Stimulated activated CD4-positive, alpha-beta T cell treated with anti-CD3 and anti-CD28 coated beads, Interleukin-2, amount 100 ng/mL, for 48 hours (primary cell): ENCODE results near the gene LRP10.
A peak's percentile ranks its signal among the peaks of the same experiment; 100 is the strongest.
"Not testable (repeated sequence)": the region's sequence is repeated elsewhere in the genome, so short reads cannot be mapped to it uniquely, and the experiment has no call there.

ENCODE experiments used
- DNase-seq, 2 donors: peaks; one replicate each; pipeline ENCODE4 v3.0.0-alpha.2; 2020

Gene LRP10, protein sequence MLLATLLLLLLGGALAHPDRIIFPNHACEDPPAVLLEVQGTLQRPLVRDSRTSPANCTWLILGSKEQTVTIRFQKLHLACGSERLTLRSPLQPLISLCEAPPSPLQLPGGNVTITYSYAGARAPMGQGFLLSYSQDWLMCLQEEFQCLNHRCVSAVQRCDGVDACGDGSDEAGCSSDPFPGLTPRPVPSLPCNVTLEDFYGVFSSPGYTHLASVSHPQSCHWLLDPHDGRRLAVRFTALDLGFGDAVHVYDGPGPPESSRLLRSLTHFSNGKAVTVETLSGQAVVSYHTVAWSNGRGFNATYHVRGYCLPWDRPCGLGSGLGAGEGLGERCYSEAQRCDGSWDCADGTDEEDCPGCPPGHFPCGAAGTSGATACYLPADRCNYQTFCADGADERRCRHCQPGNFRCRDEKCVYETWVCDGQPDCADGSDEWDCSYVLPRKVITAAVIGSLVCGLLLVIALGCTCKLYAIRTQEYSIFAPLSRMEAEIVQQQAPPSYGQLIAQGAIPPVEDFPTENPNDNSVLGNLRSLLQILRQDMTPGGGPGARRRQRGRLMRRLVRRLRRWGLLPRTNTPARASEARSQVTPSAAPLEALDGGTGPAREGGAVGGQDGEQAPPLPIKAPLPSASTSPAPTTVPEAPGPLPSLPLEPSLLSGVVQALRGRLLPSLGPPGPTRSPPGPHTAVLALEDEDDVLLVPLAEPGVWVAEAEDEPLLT

DNA sequence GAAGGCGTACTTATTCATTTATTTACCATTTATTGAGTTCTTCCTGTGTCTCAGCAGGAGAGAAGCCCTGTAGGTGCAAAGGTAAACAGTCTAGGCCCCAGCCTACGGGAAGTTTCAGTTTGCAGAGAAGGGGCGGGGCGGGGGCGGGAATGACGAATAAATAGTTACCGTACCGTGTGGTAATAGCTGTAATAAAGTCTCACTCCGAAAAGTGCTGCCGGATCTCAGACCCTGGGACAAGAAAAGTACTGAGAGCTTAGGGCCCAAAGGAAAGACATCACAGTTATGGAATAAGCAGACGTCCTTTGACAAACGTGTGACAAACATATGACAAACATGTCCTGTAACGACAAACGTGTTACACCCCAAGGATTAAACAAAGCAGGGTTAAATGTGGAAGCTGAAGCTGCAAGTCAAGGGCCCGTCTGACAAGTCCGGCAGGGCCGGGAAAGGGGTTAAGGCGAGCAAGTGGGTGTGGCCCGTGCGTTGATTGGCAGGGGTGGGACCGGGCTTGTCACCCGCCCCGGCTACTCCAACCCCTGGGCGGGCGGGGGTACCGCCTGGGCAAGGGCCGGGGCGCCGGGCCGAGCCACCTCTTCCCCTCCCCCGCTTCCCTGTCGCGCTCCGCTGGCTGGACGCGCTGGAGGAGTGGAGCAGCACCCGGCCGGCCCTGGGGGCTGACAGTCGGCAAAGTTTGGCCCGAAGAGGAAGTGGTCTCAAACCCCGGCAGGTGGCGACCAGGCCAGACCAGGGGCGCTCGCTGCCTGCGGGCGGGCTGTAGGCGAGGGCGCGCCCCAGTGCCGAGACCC is at the start of gene LRP10:
Gene LRP10, plus strand, starts transcription at position 517 of the 809 bp plus-strand sequence. CDS start 564 bp downstream, outside the sequence.
- peak; percentile 64 to 69 for DNase-seq

DNA sequence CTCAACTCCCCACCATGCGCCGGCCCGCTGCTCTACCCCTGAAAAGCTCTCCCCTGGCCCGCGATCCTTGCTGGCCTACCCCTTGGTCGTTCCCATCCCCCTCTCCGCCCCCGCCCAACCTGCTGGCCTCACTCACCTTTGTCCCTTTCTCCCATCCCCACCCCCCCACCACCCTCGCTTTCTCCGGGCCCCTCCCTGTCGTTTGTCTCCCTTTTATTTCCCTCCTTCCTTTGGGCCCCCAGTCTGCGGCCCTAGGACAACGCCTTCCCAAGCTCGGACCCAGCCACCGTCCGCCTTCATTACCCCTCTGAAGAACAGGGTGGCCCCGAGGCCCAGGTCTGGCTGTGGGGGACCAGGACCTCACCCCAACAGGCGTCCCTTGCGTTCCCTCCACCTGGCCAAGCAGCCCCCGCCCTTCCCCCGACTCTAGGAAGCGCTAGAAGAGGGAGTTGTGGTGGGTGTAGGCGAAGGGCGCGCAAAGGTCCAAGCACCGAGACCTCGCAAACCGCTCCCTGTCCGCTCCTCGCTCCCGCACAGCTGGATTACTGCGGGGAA is 49.4 kb upstream of the LRP10 start:
- DNase-seq: no peak

DNA sequence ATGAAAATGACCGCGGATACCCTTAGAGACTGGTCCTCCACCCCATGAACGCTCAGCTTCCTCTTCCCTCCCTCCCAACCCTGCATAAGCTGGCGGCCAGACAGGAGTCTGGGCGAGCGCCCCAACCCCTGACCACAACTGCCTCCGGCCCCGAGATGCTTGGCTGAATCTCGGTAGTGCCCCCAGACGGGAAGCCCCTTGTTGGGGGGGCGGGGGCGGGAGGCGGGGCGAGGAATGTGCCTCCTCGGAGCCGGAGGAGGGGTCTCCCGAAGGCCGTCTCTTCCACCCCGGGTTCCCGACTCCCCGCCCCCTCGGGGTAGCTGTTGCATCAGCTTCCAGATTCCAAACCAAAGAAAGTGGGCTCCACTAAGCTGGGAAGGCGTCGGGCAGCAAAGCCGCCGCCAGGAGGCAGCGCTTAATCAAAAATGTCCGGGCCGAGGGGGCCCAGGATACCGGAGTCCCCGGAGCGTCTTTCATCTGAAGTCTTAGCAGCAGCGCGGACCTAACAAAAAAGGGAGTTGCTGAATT is 48.9 kb upstream of the LRP10 start:
- DNase-seq: peak; percentile 57 to 64

DNA sequence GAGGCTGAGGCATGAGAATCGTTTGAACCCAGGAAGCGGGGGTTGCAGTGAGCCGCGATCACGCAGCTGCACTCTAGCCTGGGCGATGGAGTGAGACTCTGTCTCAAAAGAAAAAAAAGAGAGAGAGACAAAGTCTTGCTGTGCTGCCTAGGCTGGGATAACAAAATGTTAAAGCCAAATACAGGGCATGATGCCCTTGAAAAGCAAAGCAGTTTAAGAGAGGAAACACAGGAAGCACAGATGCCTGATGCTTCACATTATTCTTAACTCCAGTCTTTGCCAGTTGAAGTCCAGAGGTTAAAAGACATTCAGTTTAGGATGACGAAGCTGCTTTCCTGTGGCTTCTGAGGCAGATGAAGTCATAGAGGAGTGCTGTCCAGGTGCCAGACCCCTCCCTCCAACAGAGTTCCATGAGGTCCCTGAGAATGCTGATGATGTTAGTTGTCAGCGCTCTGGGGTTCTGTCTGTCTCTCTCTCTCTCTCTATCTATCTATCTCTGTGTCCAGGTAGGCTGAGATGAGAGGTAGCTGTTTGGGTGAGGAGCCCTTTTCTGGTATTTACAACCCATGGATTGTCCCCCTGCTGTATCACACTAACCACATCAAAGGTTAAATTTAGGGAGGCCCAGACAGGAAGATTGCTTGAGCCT is 46.7 kb upstream of the LRP10 start:
- no peak for DNase-seq

DNA sequence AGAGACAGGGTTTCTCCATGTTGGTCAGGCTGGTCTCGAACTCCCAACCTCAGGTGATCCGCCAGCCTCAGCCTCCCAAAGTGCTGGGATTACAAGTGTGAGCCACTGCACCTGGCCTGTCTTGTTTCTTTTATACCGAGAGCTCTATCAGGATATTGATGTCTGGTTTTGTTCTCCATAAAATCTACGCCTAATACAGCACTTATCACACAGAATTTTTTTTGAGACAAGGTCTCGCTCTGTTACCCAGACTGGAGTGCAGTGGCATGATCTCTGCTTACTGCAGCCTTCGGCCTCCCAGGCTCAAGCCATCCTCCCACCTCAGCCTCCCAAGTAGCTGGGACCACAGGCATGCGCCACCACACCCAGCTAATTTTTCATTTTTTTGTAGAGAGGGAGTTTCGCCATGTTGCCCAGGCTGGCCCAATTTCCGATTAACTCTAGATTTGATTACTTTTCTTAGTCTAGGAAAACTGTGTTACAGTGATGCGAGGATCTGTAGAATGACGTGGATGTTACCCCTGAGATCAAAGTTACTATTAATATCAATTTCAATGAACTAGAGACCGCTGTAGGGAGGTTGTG is 42.4 kb upstream of the LRP10 start:
- not testable (repeated sequence) for DNase-seq

DNA sequence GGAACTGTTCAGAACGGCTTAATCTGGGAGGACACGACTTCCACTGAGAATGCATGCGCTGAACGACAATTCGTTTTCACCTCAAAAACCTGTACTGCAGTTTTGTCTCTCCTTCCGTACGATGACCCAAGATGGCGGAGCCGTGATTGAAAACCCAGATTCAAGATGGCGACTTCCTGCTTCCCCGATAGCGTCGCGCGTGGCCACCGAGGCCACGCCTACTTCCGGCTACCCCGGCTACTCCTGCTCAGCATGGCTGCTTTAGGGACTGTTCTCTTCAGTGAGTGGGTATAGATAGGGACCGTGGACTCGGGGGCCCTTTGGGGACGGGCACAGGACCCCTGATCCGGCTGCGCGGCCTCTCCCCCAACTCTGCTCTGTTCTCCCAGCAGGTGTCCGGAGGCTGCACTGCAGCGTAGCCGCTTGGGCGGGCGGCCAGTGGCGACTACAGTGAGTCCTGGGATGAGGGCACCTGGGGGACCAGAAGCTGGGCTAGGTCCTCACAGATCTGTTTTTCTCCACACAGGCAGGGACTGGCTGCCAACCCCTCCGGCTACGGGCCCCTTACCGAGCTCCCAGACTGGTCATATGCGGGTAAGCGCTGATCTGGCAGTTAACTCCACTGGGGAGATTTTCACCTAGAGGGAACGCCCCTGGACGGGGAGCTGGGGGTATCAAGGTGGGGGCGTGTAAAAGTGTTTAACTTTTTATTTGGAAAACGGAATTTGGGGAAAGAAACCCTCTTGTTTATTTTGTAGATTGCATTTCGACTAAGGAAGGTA is 41.7 kb upstream of the LRP10 start, which contains the start of gene MRPL52:
Gene MRPL52, plus strand, starts transcription at position 227 of the 782 bp plus-strand sequence. Its CDS starts 26 bp downstream, at position 253.
- DNase-seq: peak; percentile 82 to 84

DNA sequence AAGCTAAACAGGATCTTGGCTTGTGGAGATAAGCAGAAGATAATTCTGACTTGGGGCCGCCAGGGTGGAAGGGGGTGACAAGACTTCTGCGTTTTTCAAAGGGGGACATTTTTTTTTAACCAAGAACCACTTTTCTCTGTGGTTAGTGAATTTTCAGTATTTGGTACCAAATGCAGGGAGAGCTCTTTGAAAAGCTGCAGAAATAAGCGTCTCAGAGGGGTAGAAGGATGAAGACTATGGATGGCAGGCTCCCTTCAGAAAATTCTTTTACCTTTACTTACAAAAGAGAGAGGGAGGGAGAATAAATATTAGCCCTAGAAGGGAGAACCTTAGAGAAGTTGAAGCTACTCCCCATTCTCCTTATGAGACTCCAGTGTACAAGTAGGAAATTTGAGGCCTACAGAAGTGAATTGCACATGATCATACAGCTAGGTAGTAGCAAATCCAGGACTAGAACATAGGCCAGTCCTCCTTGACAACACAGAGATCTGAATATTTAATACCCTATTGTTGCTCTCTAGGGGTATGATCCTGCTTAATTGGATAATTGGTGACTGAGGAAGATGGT is 41.0 kb upstream of the LRP10 start:
- no peak for DNase-seq

DNA sequence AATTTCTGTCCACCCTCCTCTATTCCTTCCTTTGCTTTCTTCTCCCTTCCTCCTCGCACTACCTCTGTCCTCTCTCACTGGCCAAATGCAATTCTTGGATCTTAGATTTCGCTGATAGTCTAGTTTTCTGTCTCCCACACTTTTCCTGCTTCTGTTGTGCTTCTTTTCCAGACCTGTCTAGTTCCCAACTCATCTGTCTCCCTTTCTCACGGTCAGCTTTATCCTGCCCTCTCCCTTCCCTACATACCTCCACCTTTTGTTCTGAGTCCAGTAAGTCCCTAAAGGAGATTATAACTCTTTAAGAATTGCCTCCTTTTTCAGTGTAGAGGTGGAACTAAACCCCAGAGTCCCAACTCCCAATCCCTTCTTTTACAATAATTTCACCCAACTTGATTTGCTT is 36.0 kb upstream of the LRP10 start:
- DNase-seq: no peak

DNA sequence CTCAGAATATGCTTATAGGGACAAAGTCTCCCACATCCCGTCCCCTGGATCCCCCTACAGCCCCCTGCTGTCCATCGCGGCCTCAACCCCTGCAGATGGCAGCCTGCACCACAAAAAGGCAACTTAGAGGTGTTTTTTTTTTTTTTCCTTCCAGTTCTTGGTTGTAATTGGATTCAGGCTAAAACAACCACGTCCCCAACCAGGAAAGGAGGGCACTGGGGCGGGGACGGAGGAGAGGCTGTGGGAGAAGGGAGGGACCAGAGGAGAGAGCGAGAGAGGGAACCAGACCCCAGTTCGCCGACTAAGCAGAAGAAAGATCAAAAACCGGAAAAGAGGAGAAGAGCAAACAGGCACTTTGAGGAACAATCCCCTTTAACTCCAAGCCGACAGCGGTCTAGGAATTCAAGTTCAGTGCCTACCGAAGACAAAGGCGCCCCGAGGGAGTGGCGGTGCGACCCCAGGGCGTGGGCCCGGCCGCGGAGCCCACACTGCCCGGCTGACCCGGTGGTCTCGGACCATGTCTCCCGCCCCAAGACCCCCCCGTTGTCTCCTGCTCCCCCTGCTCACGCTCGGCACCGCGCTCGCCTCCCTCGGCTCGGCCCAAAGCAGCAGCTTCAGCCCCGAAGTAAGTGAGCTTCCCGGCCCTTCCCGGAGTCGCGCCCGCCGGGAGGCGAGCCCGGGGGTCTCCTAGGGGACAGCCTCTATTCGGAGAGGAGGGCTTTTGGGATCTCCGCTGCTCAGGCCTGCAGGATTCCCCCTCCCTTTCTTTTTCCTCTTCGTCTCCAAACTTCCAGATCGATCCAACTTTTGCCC is 35.0 kb upstream of the LRP10 start, which contains the start of gene MMP14:
Gene MMP14, plus strand, starts transcription at position 285 of the 813 bp plus-strand sequence. Its CDS starts 233 bp downstream, at position 518.
- DNase-seq: no peak

DNA sequence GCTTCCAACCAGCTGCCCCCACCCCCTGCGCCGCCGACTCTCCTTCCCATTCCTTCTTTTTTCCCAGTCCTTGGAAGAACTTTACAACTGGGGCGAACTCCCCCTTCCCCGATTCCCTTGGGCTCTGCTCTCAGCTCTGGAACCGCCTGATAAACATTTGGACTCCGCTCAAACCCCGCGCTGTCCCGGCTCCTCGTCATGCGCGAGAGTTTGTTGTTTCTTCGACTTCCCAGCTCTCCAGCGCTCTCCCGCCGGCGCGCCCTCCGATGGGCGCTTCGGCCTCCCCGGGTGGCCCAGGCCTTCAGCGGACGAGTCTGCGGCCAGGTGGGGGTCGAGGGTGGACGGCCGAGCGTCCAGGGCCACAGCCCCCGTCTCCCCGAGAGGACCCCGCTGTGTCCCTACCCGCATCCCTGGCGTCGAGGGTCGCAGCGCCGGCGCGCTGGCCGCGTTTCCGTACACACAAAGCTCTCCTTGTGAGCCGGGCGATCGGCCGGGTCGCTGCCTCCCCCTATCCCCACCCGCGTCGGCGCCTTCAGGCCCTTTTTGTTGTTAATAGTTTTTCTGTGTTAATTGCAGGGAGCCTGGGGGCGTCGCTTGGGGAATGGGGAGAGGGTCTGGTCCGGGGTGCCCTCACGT is 34.3 kb upstream of the LRP10 start:
- no peak for DNase-seq

DNA sequence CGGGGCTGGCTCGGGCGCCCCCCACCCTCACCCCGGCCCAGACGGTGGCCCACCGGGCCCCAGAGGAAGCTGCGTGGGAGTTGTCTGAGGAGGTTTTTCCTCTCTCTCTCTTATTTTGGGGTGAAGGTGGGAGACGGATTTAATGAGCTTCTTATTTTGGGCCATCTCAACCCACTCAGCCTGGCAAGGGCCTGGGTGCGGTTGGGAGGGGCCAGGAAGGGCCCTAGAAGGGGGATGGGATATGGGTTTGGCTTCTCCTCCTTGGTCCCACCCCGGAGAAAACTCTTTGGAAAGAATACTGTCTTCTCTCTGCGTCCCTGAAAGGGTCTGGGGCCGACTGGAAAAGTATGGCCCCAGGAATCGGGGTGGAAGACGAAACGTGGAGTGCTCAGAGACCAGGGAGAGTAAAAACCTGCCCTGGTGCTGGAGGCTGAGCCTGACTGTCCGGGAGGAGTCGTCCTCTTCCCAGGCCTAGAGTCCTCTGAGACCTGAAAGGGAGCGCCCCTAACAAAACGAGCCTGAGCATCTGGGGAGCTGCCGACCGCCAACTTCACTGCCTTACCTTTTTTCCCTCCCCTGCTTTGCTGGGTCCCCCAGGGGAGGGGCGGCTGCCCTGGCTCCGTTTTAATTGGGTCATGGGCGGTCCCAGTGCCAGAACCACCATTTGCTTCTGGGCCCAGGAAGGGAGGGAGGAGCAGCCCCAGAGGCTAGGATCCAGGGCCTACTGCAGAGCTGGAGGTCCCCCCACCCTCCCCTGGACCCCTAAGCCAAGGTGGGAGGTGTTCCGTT is 33.6 kb upstream of the LRP10 start:
- DNase-seq: no peak

DNA sequence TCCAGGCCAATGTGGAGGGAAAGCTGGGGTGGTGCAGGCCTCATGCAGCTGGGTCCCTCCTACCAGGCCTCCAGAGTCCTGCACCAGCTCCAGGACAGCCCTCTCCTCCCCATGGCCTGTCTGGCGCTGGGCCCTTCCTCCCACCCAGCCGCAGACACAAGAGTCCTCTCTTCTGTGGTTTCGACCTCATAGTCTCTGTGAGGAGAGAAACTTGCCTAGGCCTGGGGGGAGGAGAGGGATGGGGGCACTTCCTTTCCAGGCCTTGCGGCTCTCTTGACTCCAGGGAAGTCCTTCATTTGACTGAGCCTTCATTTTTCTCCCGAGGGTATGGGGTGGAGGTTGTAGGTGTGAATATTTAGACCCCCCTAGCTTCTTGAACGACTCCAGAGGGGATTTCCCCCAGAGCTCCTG is 32.9 kb upstream of the LRP10 start:
- no peak for DNase-seq

DNA sequence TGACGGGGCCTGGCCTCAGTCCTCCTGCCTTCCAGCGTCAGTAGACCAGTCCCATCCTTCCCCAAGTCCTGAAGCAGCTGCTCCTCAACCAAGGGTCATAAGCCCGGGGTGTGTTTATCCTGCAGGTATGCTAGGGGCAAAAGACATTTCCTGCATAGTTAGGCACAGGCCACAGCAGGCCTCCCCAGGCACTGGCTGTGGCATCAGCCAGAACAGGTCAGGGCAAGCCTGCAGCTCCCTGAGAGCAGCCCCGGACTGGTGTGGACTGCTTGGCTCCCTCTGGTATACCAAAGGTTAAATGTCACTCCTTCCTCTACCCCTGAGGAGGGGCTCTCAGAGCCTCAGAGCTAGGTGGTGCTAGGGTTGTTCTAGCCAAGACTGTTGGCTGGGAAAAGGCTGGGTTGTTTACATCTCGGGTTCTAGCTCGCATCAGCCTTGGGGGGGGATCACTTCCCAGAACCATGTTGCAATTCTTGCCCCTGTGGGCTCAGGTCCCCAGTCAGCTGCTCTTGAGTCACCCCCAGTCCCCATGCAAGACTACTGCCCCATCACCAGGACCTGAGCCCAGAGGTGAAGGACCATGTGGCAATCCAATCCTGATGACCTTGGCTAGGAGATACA is 32.3 kb upstream of the LRP10 start:
- no peak for DNase-seq

DNA sequence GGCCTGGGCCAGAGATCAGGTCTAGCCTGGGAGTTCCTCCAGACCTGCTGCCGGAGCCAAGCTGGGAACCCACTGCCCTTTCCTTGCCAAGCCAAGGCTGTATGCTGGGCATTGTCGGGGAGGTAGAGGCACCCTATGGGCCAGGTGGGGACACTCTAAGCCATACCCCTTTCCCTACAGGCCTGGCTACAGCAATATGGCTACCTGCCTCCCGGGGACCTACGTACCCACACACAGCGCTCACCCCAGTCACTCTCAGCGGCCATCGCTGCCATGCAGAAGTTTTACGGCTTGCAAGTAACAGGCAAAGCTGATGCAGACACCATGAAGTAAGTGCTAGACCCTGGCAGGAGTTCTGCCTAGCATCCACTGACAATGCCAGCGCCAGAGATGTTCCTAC is 30.2 kb upstream of the LRP10 start:
- DNase-seq: no peak

DNA sequence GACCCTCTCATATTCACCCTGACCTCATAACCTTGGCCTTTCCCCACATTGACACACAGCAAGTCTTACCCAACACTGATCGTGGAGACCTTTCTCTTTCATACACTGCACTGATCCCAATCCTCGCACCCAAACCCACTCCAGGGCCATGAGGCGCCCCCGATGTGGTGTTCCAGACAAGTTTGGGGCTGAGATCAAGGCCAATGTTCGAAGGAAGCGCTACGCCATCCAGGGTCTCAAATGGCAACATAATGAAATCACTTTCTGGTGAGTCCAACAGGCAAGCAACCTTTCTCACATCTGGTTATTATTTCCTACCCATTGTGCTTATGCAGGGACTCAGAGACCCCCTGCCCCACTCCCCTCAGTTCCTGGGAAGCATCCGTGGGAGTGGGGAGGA is 29.8 kb upstream of the LRP10 start:
- DNase-seq: no peak

DNA sequence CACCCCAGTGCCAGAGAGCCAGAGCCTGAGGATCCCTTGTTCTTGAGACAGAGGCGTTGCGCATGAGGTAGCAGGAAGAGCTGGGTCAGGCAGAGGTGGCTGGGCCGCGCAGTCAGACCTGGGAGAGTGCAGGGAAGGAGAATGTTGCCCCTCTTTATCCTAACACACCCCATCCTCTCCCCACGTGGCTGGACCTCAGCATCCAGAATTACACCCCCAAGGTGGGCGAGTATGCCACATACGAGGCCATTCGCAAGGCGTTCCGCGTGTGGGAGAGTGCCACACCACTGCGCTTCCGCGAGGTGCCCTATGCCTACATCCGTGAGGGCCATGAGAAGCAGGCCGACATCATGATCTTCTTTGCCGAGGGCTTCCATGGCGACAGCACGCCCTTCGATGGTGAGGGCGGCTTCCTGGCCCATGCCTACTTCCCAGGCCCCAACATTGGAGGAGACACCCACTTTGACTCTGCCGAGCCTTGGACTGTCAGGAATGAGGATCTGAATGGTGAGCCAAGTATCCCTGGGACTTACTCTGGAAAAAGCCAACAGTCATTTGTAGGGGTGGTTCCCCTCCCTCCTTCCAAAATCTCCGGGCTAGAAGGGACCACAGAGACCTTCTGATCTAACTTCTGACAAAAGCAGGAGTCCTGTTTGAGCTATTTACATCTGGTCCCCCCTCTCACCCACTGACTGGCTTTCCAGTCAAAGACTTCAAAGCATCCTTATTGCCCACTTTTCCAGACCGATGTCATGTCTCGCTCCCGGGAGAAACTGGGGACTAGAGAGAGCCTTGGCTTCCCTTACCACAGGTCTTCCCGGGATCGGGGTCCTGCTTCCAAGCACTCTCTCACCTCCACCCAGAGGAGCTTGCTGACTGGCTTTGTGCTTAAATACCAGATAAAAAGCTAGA is 29.1 kb upstream of the LRP10 start:
- DNase-seq: no peak
